Upper lobe of left lung (tissue), 6 donors: Measurements from ENCODE around the gene NDRG4. TPM values are rescaled to one million over a fixed set of nuclear protein-coding genes. Genes with fewer than 3 reads are reported as not detected.
"Not testable (repeated sequence)": the region's sequence is repeated elsewhere in the genome, so short reads cannot be mapped to it uniquely, and the experiment has no call there.

Experiments
- ATAC-seq, 2 donors: fragments of 200-7000 bp; cut with Tn5 transposase; one replicate each; pipeline ENCODE4 v1.9.1; 2022; ENCODE audit warnings: mild to moderate bottlenecking in 2 of 2, moderate library complexity in 2 of 2; ENCODE audit not compliant: low FRiP score in 2 of 2
- DNase-seq, 2 donors: peaks; one replicate each; pipeline ENCODE4 v3.0.0-alpha.2; 2019 to 2020
- H3K27ac ChIP-seq, 4 donors: fragments of 200-600 bp; sonication (generic); one replicate each; pipeline ENCODE4 v1.5.1; 2016 to 2019
- H3K27me3 ChIP-seq, 4 donors: fragments of 200-600 bp; sonication (generic); one replicate each; pipeline ENCODE4 v1.5.1; 2017 to 2019
- H3K36me3 ChIP-seq, 4 donors: fragments of 200-600 bp; sonication (generic); one replicate each; pipeline ENCODE4 v1.5.1; 2016 to 2019
- H3K4me1 ChIP-seq, 4 donors: fragments of 200-600 bp; sonication (generic); one replicate each; pipeline ENCODE4 v1.5.1; 2018 to 2019
- H3K4me3 ChIP-seq, 4 donors: fragments of 200-600 bp; sonication (generic); one replicate each; pipeline ENCODE4 v1.5.1; 2017 to 2019; ENCODE audit warnings: mild to moderate bottlenecking in 2 of 4, moderate library complexity in 1 of 4
- H3K9me3 ChIP-seq, 4 donors: fragments of 200-600 bp; sonication (generic); one replicate each; pipeline ENCODE4 v1.5.1; 2018 to 2019
- EP300 ChIP-seq, 4 donors: sonication (generic); formaldehyde crosslinking; IDR thresholded peaks; one replicate each; pipeline ENCODE4 v1.5.1; 2017; ENCODE audit warnings: antibody characterized with exemption in 4 of 4, control low read depth in 2 of 4
- POLR2A ChIP-seq, 4 donors: fragments of 450-650 bp; IDR thresholded peaks; one replicate each; pipeline ENCODE4 v1.5.1; 2016 to 2017; ENCODE audit warnings: antibody characterized with exemption in 4 of 4, mild to moderate bottlenecking in 2 of 4
- POLR2AphosphoS5 ChIP-seq, 2 donors: sonication (generic); formaldehyde crosslinking; IDR thresholded peaks; one replicate each; pipeline ENCODE4 v1.5.1; 2017; ENCODE audit warnings: antibody characterized with exemption in 2 of 2
- WGBS, 2 donors: methylation state at CpG; one replicate each; pipeline ENCODE4 v1.1.5; 2017 to 2018; 5-methylcytosine and 5-hydroxymethylcytosine counted together
- total RNA-seq, 6 donors: library from RNA; depleted of rRNA in 4 of 6; stranded (reverse); fragments of >200 nt in 4 of 6; gene quantifications; one replicate each; pipeline versions ENCODE4 v1.1.0 to v1.2.1, GENCODE V29; 2016 to 2021
- TF ChIP-seq, protein P1 (sequence below), 6 experiments: fragments of 450-650 bp in 4 of 6; fragments of 200-600 bp in 2 of 6; sonication (generic) in 2 of 6; IDR thresholded peaks; one replicate each; pipeline ENCODE4 v1.5.1; 2016 to 2019; ENCODE audit warnings: antibody characterized with exemption in 6 of 6
- donor health status: DM: no; HTN: no; CAD: no; lungs with moderate emphysema.
- donor health status: DM: no; HTN: yes; CAD: no; lungs with severe emphysema.

The NDRG4 gene
- total RNA-seq, 6 donors from 2014 or later = 25.1 to 81.0 (median 30.5) TPM

DNA sequence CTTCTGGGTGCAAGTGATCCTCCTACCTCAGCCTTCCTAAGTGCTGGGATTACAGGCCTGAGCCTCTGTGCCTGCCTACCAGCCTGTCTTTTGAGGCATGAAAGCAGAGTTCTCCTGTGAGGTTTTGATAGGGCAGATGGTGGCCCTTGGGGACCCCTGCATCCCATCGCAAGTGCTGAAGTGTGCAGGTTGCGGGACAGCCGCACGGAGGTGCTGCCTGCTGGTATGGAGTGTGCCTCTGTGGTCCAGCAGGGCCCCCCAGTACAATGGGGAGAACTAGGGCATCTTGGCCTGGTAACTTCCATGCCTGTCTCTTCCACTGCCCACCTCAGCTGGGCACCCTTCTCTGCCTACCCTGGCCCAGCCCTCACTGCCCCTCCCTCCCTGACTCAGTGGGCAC is 9.9 kb upstream of the NDRG4 start:
- no peaks in the 10 kb centered on the region for H3K27me3 ChIP-seq
- DNase-seq (no peak), ATAC-seq (no peak)
- H3K4me1 ChIP-seq = peaks cover 0 to 13% (median 3%) of the 10 kb centered on the region in 4 donors
- H3K4me3 ChIP-seq = no peak overlapping the region
- 100% methylated on average over 1 of the region's 4 CpGs; no CpG with 5 or more reads in 1 of the 2 donors for WGBS, 2 donors
- H3K27ac ChIP-seq = no peak overlapping the region
- H3K36me3 ChIP-seq = no peaks in the 10 kb centered on the region
- H3K9me3 ChIP-seq = no peaks in the 10 kb centered on the region
- TF ChIP-seq POLR2A (IDR thresholded peaks at IDR 0.05) (no peak), EP300 (IDR thresholded peaks at IDR 0.05) (no peak), POLR2AphosphoS5 (IDR thresholded peaks at IDR 0.05) (no peak)
- TF ChIP-seq, protein P1, sequence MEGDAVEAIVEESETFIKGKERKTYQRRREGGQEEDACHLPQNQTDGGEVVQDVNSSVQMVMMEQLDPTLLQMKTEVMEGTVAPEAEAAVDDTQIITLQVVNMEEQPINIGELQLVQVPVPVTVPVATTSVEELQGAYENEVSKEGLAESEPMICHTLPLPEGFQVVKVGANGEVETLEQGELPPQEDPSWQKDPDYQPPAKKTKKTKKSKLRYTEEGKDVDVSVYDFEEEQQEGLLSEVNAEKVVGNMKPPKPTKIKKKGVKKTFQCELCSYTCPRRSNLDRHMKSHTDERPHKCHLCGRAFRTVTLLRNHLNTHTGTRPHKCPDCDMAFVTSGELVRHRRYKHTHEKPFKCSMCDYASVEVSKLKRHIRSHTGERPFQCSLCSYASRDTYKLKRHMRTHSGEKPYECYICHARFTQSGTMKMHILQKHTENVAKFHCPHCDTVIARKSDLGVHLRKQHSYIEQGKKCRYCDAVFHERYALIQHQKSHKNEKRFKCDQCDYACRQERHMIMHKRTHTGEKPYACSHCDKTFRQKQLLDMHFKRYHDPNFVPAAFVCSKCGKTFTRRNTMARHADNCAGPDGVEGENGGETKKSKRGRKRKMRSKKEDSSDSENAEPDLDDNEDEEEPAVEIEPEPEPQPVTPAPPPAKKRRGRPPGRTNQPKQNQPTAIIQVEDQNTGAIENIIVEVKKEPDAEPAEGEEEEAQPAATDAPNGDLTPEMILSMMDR (IDR thresholded peaks at IDR 0.05) = no peak

DNA sequence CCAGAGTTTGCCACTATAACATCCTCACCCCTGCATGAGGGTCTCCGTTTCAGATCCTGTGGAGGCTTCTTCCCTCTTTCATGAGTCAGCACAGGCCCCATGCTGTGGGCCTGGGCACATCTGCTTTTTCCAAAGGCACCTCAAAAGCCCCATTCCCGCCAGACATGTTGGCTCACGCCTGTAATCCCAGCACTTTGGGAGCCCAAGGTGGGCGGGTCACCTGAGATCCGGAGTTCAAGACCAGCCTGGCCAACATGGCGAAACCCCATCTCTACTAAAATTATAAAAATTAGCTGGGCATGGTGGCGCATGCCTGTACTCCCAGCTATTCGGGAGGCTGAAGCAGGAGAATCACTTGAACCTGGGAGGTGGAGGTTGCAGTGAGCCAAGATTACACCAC is 9.4 kb upstream of the NDRG4 start:
- H3K4me1 ChIP-seq = peaks cover 0 to 13% (median 3%) of the 10 kb centered on the region in 4 donors
- WGBS, 2 donors = 91 to 97% methylated on average over 8 of the region's 8 CpGs
- not testable (repeated sequence) for ATAC-seq

DNA sequence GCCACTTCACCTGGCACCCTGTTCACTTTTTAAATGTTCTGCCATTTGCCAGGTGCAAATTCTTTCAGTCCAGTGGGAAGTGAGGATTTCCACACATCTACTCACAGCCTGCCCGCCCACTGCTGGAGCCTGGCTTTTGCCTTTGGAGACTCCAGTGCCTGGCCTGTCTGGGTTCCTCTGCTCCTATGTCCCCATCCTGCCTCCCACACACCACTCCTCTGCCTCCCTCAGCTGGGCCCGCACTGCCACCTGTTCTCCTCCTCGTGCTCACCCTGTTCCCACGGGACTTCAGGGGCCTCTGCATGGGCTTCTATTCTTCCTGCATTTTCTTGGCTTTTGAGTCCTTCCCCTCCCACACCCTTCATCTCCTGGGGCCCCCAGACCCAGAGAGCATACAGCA is 7.9 kb upstream of the NDRG4 start:
- WGBS, 2 donors = 79 to 85% methylated on average over 4 of the region's 4 CpGs
- TF ChIP-seq POLR2A (IDR thresholded peaks at IDR 0.05) (no peak), POLR2AphosphoS5 (IDR thresholded peaks at IDR 0.05) (no peak), EP300 (IDR thresholded peaks at IDR 0.05) (no peak)
- TF ChIP-seq, protein P1 (IDR thresholded peaks at IDR 0.05) = no peak
- H3K36me3 ChIP-seq = no peaks in the 10 kb centered on the region
- no peak overlapping the region for H3K27ac ChIP-seq
- DNase-seq = no peak
- H3K4me3 ChIP-seq = no peak overlapping the region
- no peaks in the 10 kb centered on the region for H3K9me3 ChIP-seq
- H3K4me1 ChIP-seq = peaks cover 0 to 12% (median 3%) of the 10 kb centered on the region in 4 donors
- no peak for ATAC-seq
- H3K27me3 ChIP-seq = no peaks in the 10 kb centered on the region

More for the DNA sequence above, 9.4 kb upstream of the NDRG4 start:
- not testable (repeated sequence) for H3K27me3 ChIP-seq, H3K9me3 ChIP-seq, H3K36me3 ChIP-seq, H3K27ac ChIP-seq, DNase-seq, H3K4me3 ChIP-seq

DNA sequence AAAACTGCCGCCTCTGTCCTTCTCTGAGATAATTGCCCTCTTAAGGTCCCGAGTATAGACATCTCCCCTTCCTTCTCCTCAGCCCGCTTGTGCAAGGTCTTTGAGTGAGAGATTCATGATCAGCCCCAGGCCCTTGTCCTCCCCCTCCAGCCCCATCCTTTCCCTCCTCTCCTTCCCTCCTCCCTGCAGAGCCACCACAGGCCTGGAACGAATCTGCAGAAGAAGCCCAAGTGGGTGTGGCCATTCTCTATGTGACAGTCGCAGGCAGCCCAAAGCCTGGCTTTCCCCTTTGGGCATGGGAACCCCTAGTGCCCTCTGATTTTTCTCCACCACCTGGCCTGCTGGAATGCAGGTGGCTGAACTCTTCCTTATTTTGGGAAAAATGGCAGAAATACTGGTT is 7.2 kb upstream of the NDRG4 start:
- H3K4me3 ChIP-seq = no peak overlapping the region
- ATAC-seq = no peak

DNA sequence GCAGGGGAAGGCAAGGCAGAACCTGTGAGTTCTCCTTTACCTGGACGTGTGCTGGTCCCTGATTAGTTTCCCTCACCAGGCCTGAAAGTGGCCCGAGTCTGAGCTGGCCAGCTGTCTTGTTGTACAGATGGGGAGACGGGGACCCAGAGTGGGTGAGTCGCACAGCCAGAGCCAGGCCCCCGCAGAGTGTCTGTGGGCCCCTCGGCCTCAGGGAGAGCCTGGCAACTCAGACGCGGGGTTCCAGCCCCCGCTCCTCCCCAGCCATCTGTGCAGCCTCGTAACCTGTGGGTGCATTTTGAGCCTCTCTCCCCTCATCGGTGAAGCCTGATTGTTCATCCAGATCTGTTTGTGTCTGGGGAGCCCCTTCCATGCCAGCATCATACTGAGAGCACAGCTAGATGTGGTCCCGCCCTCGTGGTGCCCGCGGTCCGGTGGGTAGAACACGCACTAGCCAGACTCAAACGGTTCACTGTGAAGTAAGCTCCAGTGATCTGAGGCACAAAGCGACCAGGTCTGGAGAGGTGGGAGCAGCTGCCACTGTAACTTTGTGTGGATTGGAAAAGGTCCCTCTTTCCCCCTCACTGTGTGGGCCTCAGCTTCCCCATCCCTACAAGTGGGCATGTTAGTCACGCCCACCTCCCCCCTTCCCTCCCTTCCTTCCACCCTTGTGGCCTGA is 6.0 kb upstream of the NDRG4 start:
- TF ChIP-seq, protein P1 (IDR thresholded peaks at IDR 0.05) = no peak
- peak in 1 of 2 donors; percentile 48 for DNase-seq
- ATAC-seq = no peak
- Histone ChIP-seq H3K9me3 (no peaks in the 10 kb centered on the region), H3K27ac (no peak overlapping the region), H3K27me3 (no peaks in the 10 kb centered on the region), H3K4me3 (no peak overlapping the region), H3K4me1 (no peaks in the 10 kb centered on the region), H3K36me3 (no peaks in the 10 kb centered on the region)
- WGBS, 2 donors = 85 to 90% methylated on average over 10 to 18 of the region's 20 CpGs

More for the DNA sequence above, 7.2 kb upstream of the NDRG4 start:
- 53 to 55% methylated on average over 5 of the region's 5 CpGs for WGBS, 2 donors
- Histone ChIP-seq H3K27me3 (no peaks in the 10 kb centered on the region), H3K4me1 (peaks cover 0 to 5% (median under 1%) of the 10 kb centered on the region in 4 donors), H3K36me3 (no peaks in the 10 kb centered on the region), H3K9me3 (no peaks in the 10 kb centered on the region), H3K27ac (no peak overlapping the region)
- TF ChIP-seq, protein P1 (IDR thresholded peaks at IDR 0.05) = no peak
- TF ChIP-seq POLR2A (IDR thresholded peaks at IDR 0.05) (no peak), EP300 (IDR thresholded peaks at IDR 0.05) (no peak), POLR2AphosphoS5 (IDR thresholded peaks at IDR 0.05) (no peak)
- no peak for DNase-seq
